Trophoblast cell (in vitro differentiated cells and primary cell): Measurements from ENCODE around the gene LYZL1.

Source experiments
- DNase-seq, 2 donors: peaks; one replicate each; pipeline ENCODE4 v3.0.0-alpha.2; 2016
- H2AFZ ChIP-seq: 2 replicates; pipeline ENCODE4 v1.6.1; 2013; ENCODE audit warnings: low read length, moderate library complexity, mild to moderate bottlenecking; ENCODE audit not compliant: insufficient read depth, poor library complexity
- H2AK5ac ChIP-seq: 2 replicates; pipeline ENCODE4 v1.6.1; 2013; ENCODE audit warnings: mild to moderate bottlenecking, low read length
- H2BK120ac ChIP-seq: 2 replicates; pipeline ENCODE4 v1.6.1; 2013; ENCODE audit warnings: low read length, mild to moderate bottlenecking, moderate library complexity; ENCODE audit not compliant: insufficient read depth, poor library complexity
- H2BK12ac ChIP-seq: 2 replicates; pipeline ENCODE4 v1.6.1; 2013; ENCODE audit warnings: mild to moderate bottlenecking, low read length, moderate library complexity
- H2BK5ac ChIP-seq: 2 replicates; pipeline ENCODE4 v1.6.1; 2013; ENCODE audit warnings: low read length, low read depth, moderate library complexity, mild to moderate bottlenecking; ENCODE audit not compliant: poor library complexity
- H3K14ac ChIP-seq: 2 replicates; pipeline ENCODE4 v1.6.1; 2013; ENCODE audit warnings: mild to moderate bottlenecking, low read length
- H3K18ac ChIP-seq: 2 replicates; pipeline ENCODE4 v1.6.1; 2013; ENCODE audit warnings: mild to moderate bottlenecking, low read length
- H3K23ac ChIP-seq: 2 replicates; pipeline ENCODE4 v1.6.1; 2013; ENCODE audit warnings: low read length
- H3K27ac ChIP-seq: 2 replicates; pipeline ENCODE4 v1.5.1; 2013; ENCODE audit warnings: low read depth, mild to moderate bottlenecking, inconsistent platforms, low read length, moderate library complexity
- H3K27me3 ChIP-seq: 2 replicates; pipeline ENCODE4 v1.6.1; 2013; ENCODE audit warnings: inconsistent platforms, mild to moderate bottlenecking, low read length, moderate library complexity; ENCODE audit not compliant: insufficient read depth
- H3K36me3 ChIP-seq, 2 experiments: 1 replicate in 1 of 2; 2 replicates in 1 of 2; pipeline ENCODE4 v1.6.1; 2013; ENCODE audit warnings: low read length in 2 of 2, mild to moderate bottlenecking in 2 of 2, moderate library complexity in 1 of 2; ENCODE audit not compliant: insufficient read depth in 2 of 2, control insufficient read depth in 1 of 2
- H3K4ac ChIP-seq: 2 replicates; pipeline ENCODE4 v1.6.1; 2013; ENCODE audit warnings: low read depth, mild to moderate bottlenecking, low read length, moderate library complexity
- H3K4me1 ChIP-seq, 2 experiments: 1 replicate in 1 of 2; 2 replicates in 1 of 2; pipeline ENCODE4 v1.6.1; 2013; ENCODE audit warnings: low read length in 2 of 2, mild to moderate bottlenecking in 2 of 2, moderate library complexity in 1 of 2; ENCODE audit not compliant: insufficient read depth in 2 of 2, control insufficient read depth in 1 of 2
- H3K4me2 ChIP-seq: 2 replicates; pipeline ENCODE4 v1.6.1; 2013; ENCODE audit warnings: inconsistent platforms, mild to moderate bottlenecking, low read length, moderate library complexity
- H3K4me3 ChIP-seq: 2 replicates; pipeline ENCODE4 v1.5.1; 2013; ENCODE audit warnings: mild to moderate bottlenecking, low read depth, low read length, inconsistent platforms
- H3K79me1 ChIP-seq: one replicate; pipeline ENCODE4 v1.6.1; 2013; ENCODE audit warnings: low read length
- H3K79me2 ChIP-seq: 2 replicates; pipeline ENCODE4 v1.6.1; 2013; ENCODE audit warnings: low read length, mild to moderate bottlenecking; ENCODE audit not compliant: control insufficient read depth, insufficient read depth, poor library complexity
- H3K9ac ChIP-seq: 2 replicates; pipeline ENCODE4 v1.6.1; 2013; ENCODE audit warnings: mild to moderate bottlenecking, low read length
- H3K9me3 ChIP-seq: 2 replicates; pipeline ENCODE4 v1.6.1; 2013; ENCODE audit warnings: low read depth, mild to moderate bottlenecking, control low read depth, inconsistent platforms, low read length; ENCODE audit not compliant: insufficient read depth
- H4K12ac ChIP-seq: 2 replicates; pipeline ENCODE4 v1.6.1; 2013; ENCODE audit warnings: low read depth, mild to moderate bottlenecking, low read length, moderate library complexity
- H4K8ac ChIP-seq: 2 replicates; pipeline ENCODE4 v1.6.1; 2013; ENCODE audit warnings: low read depth, mild to moderate bottlenecking, low read length, moderate library complexity
- H4K91ac ChIP-seq: one replicate; pipeline ENCODE4 v1.6.1; 2013; ENCODE audit warnings: low read depth, mild to moderate bottlenecking, low read length, moderate library complexity
- WGBS: extraction: QIAGEN DNeasy Blood & Tissue Kit; methylation state at CpG from one replicate; pipeline ENCODE4 v1.1.7; 2013; ENCODE audit warnings: missing lambda C conversion rate; ENCODE audit not compliant: insufficient read length, insufficient coverage; ENCODE audit errors: extremely low coverage; 5-methylcytosine and 5-hydroxymethylcytosine counted together

Gene LYZL1

GRCh38 chr10:29346296-29347001 lies 57.6 kb downstream of the LYZL1 start:
- H2BK120ac ChIP-seq: no peak overlapping the region
- no peak overlapping the region for H4K91ac ChIP-seq
- DNase-seq: no peak
- no peak overlapping the region for H3K27ac ChIP-seq
- no peaks in the 10 kb centered on the region for H3K36me3 ChIP-seq
- no peak overlapping the region for H2AK5ac ChIP-seq
- H2BK5ac ChIP-seq: no peak overlapping the region
- H2AFZ ChIP-seq: no peak overlapping the region
- no peak overlapping the region for H3K14ac ChIP-seq
- H3K23ac ChIP-seq: no peak overlapping the region
- H3K4me3 ChIP-seq: no peak overlapping the region
- no peaks in the 10 kb centered on the region for H3K79me1 ChIP-seq
- H3K9ac ChIP-seq: no peak overlapping the region
- H4K12ac ChIP-seq: no peak overlapping the region
- no peak overlapping the region for H4K8ac ChIP-seq
- no peaks in the 10 kb centered on the region for H3K27me3 ChIP-seq
- WGBS: no CpG with 5 or more reads among the region's 9 CpGs
- H3K18ac ChIP-seq: no peak overlapping the region
- peaks cover 4% of the 10 kb centered on the region for H3K9me3 ChIP-seq
- no peak overlapping the region for H2BK12ac ChIP-seq
- H3K4me1 ChIP-seq: no peaks in the 10 kb centered on the region
- H3K4me2 ChIP-seq: no peak overlapping the region
- no peaks in the 10 kb centered on the region for H3K79me2 ChIP-seq
- H3K4ac ChIP-seq: no peak overlapping the region

- H3K4me2 ChIP-seq: no peak overlapping the region
- no peaks in the 10 kb centered on the region for H3K79me2 ChIP-seq
- no peak overlapping the region for H3K23ac ChIP-seq
- H3K18ac ChIP-seq: no peak overlapping the region
- no peak overlapping the region for H3K4me3 ChIP-seq
- H4K91ac ChIP-seq: no peak overlapping the region
- WGBS: no CpG with 5 or more reads among the region's 5 CpGs
- H3K27ac ChIP-seq: no peak overlapping the region
- H4K8ac ChIP-seq: no peak overlapping the region
- no peak for DNase-seq
- no peak overlapping the region for H3K9ac ChIP-seq
- H2AFZ ChIP-seq: no peak overlapping the region
- H2AK5ac ChIP-seq: no peak overlapping the region
- H2BK12ac ChIP-seq: no peak overlapping the region
- no peak overlapping the region for H3K4ac ChIP-seq
- no peak overlapping the region for H4K12ac ChIP-seq
- no peak overlapping the region for H3K14ac ChIP-seq
- H3K27me3 ChIP-seq: no peaks in the 10 kb centered on the region
- H3K36me3 ChIP-seq: no peaks in the 10 kb centered on the region
- no peak overlapping the region for H2BK120ac ChIP-seq
- no peaks in the 10 kb centered on the region for H3K4me1 ChIP-seq
- no peak overlapping the region for H2BK5ac ChIP-seq
- peaks cover 2% of the 10 kb centered on the region for H3K9me3 ChIP-seq
- H3K79me1 ChIP-seq: no peaks in the 10 kb centered on the region
Observed at GRCh38 chr10:29348836-29349235, 60.0 kb downstream of the LYZL1 start.

- H3K27ac ChIP-seq: no peak overlapping the region
- H3K27me3 ChIP-seq: no peaks in the 10 kb centered on the region
- peaks cover 12 to 21% of the 10 kb centered on the region in 2 experiments for H3K4me1 ChIP-seq
- H3K9me3 ChIP-seq: no peaks in the 10 kb centered on the region
- no peak overlapping the region for H4K91ac ChIP-seq
- H3K79me1 ChIP-seq: peaks cover 16% of the 10 kb centered on the region
- no peak for DNase-seq
- H2AK5ac ChIP-seq: no peak overlapping the region
- WGBS: no CpG with 5 or more reads among the region's 3 CpGs
- H2BK12ac ChIP-seq: no peak overlapping the region
- H2BK120ac ChIP-seq: no peak overlapping the region
- no peaks in the 10 kb centered on the region for H3K36me3 ChIP-seq
- no peak overlapping the region for H4K12ac ChIP-seq
- no peak overlapping the region for H3K9ac ChIP-seq
- no peak overlapping the region for H2BK5ac ChIP-seq
- no peak overlapping the region for H3K14ac ChIP-seq
- H3K4me3 ChIP-seq: no peak overlapping the region
- no peak overlapping the region for H3K4me2 ChIP-seq
- H3K4ac ChIP-seq: no peak overlapping the region
- no peak overlapping the region for H3K18ac ChIP-seq
- no peak overlapping the region for H4K8ac ChIP-seq
- no peaks in the 10 kb centered on the region for H3K79me2 ChIP-seq
- H3K23ac ChIP-seq: no peak overlapping the region
- no peak overlapping the region for H2AFZ ChIP-seq
Observed at GRCh38 chr10:29353305-29353704, 64.4 kb downstream of the LYZL1 start.

GRCh38 chr10:29353887-29354561 lies 65.2 kb downstream of the LYZL1 start:
- Histone ChIP-seq H3K27ac (no peak overlapping the region), H3K4me2 (no peak overlapping the region), H3K4ac (no peak overlapping the region), H3K27me3 (no peaks in the 10 kb centered on the region), H3K9ac (no peak overlapping the region), H3K4me3 (no peak overlapping the region), H2AK5ac (no peak overlapping the region), H3K79me1 (peaks cover 18% of the 10 kb centered on the region), H4K12ac (no peak overlapping the region), H3K36me3 (no peaks in the 10 kb centered on the region), H3K9me3 (no peaks in the 10 kb centered on the region), H2AFZ (no peak overlapping the region), H4K8ac (no peak overlapping the region), H3K18ac (no peak overlapping the region), H3K14ac (no peak overlapping the region), H4K91ac (no peak overlapping the region), H3K79me2 (no peaks in the 10 kb centered on the region), H2BK5ac (no peak overlapping the region), H3K23ac (no peak overlapping the region), H2BK120ac (no peak overlapping the region), H2BK12ac (no peak overlapping the region), H3K4me1 (peaks cover 17 to 27% of the 10 kb centered on the region in 2 experiments)
- WGBS: no CpG with 5 or more reads among the region's 3 CpGs
- DNase-seq: no peak
